GM23338 (cell line): ENCODE measurements around the gene DMRT3. TPM values are rescaled to one million over a fixed set of nuclear protein-coding genes. Genes with fewer than 3 reads are reported as not detected.

ENCODE experiments used
- ATAC-seq: fragments of 200-7000 bp; cut with Tn5 transposase; 3 replicates; pipeline ENCODE4 v1.9.1; 2020
- DNase-seq: peaks from one replicate; pipeline ENCODE4 v3.0.0-alpha.2; 2015; ENCODE audit warnings: low spot score
- H2AFZ ChIP-seq: fragments of 200-600 bp; sonication (generic); 2 replicates; pipeline ENCODE4 v1.8.0; 2016; ENCODE audit warnings: antibody characterized with exemption, mild to moderate bottlenecking, moderate library complexity
- H3F3A ChIP-seq: fragments of 200-600 bp; sonication (generic); replicated peaks from 2 replicates; pipeline ENCODE4 v1.8.0; 2017; ENCODE audit warnings: antibody characterized with exemption, mixed run types, low read depth
- H3K27ac ChIP-seq: fragments of 200-600 bp; sonication (generic); 2 replicates; pipeline ENCODE4 v1.6.1; 2016; ENCODE audit warnings: low read depth
- H3K27me3 ChIP-seq: fragments of 200-600 bp; sonication (generic); 2 replicates; pipeline ENCODE4 v1.8.0; 2016; ENCODE audit warnings: mild to moderate bottlenecking, mixed run types, moderate library complexity; ENCODE audit not compliant: insufficient read depth
- H3K36me3 ChIP-seq: fragments of 200-600 bp; sonication (generic); 2 replicates; pipeline ENCODE4 v1.8.0; 2016; ENCODE audit warnings: mild to moderate bottlenecking; ENCODE audit not compliant: insufficient read depth
- H3K4me1 ChIP-seq: fragments of 200-600 bp; sonication (generic); 2 replicates; pipeline ENCODE4 v1.8.0; 2016; ENCODE audit warnings: mild to moderate bottlenecking, moderate library complexity; ENCODE audit not compliant: insufficient read depth
- H3K4me2 ChIP-seq: fragments of 200-600 bp; sonication (generic); 2 replicates; pipeline ENCODE4 v1.7.1; 2017; ENCODE audit warnings: mixed run types
- H3K4me3 ChIP-seq: fragments of 200-600 bp; sonication (generic); 2 replicates; pipeline ENCODE4 v1.6.1; 2016; ENCODE audit warnings: mixed run types
- H3K79me2 ChIP-seq: fragments of 200-600 bp; sonication (generic); replicated peaks from 2 replicates; pipeline ENCODE4 v1.8.0; 2017; ENCODE audit warnings: mild to moderate bottlenecking; ENCODE audit not compliant: insufficient read depth
- H3K9me2 ChIP-seq: fragments of 200-600 bp; sonication (generic); 2 replicates; pipeline ENCODE4 v1.8.0; 2017; ENCODE audit not compliant: insufficient read depth
- H4K20me1 ChIP-seq: fragments of 200-600 bp; sonication (generic); replicated peaks from 2 replicates; pipeline ENCODE4 v1.8.0; 2017; ENCODE audit warnings: mild to moderate bottlenecking; ENCODE audit not compliant: insufficient read depth
- H3K27ac Mint-ChIP-seq: 2 replicates; pipeline ENCODE4 v1.8.0; 2020; ENCODE audit warnings: inconsistent platforms, mild to moderate bottlenecking, moderate library complexity, mixed read lengths
- H3K27me3 Mint-ChIP-seq: 3 replicates; pipeline ENCODE4 v1.8.0; 2022; ENCODE audit warnings: low read depth, mild to moderate bottlenecking, moderate library complexity, mixed read lengths, inconsistent platforms; ENCODE audit not compliant: insufficient read depth, poor library complexity
- H3K36me3 Mint-ChIP-seq: 3 replicates; pipeline ENCODE4 v1.8.0; 2021; ENCODE audit warnings: low read depth, mild to moderate bottlenecking, inconsistent platforms, moderate library complexity, mixed read lengths
- H3K4me1 Mint-ChIP-seq: 3 replicates; pipeline ENCODE4 v1.8.0; 2020; ENCODE audit warnings: mild to moderate bottlenecking, inconsistent platforms, mixed read lengths
- H3K4me3 Mint-ChIP-seq: 3 replicates; pipeline ENCODE4 v1.8.0; 2021; ENCODE audit warnings: moderate library complexity, mild to moderate bottlenecking, inconsistent platforms, mixed read lengths
- H3K9me3 Mint-ChIP-seq: 3 replicates; pipeline ENCODE4 v1.8.0; 2020; ENCODE audit warnings: moderate library complexity, mild to moderate bottlenecking, inconsistent platforms, mixed read lengths
- CREB1 ChIP-seq: fragments of 250-450 bp; sonication (Bioruptor Pico); IDR thresholded peaks from 2 replicates; pipeline ENCODE4 v1.5.0; 2020; ENCODE audit warnings: low read depth, mild to moderate bottlenecking, moderate library complexity
- CTCF ChIP-seq, 2 experiments: fragments of 200-600 bp in 1 of 2; sonication (generic) in 1 of 2; conservative IDR thresholded peaks; 2 replicates each; pipeline versions ENCODE4 v1.5.1 to v1.6.1; 2016 to 2017; ENCODE audit warnings: antibody characterized with exemption in 2 of 2, low read depth in 2 of 2, mild to moderate bottlenecking in 2 of 2, moderate library complexity in 1 of 2
- EZH2 ChIP-seq: fragments of 200-600 bp; sonication (generic); IDR thresholded peaks from one replicate; pipeline ENCODE4 v1.8.0; 2017; ENCODE audit warnings: antibody characterized with exemption, mild to moderate bottlenecking, low read depth; ENCODE audit not compliant: unreplicated experiment
- EZH2phosphoT487 ChIP-seq: fragments of 200-600 bp; sonication (generic); IDR thresholded peaks from one replicate; pipeline ENCODE4 v1.8.1; 2018; ENCODE audit warnings: antibody characterized with exemption; ENCODE audit not compliant: unreplicated experiment
- JUNB ChIP-seq: IDR thresholded peaks from one replicate; pipeline ENCODE4 v1.6.1; 2016; ENCODE audit warnings: antibody characterized with exemption; ENCODE audit not compliant: unreplicated experiment
- NANOG ChIP-seq: IDR thresholded peaks from 2 replicates; pipeline ENCODE4 v1.6.1; 2016; ENCODE audit warnings: antibody characterized with exemption, borderline replicate concordance
- POLR2AphosphoS5 ChIP-seq: IDR thresholded peaks from 2 replicates; pipeline ENCODE4 v1.6.1; 2016; ENCODE audit warnings: antibody characterized with exemption, low read depth
- REST ChIP-seq: IDR thresholded peaks from one replicate; pipeline ENCODE4 v1.6.1; 2018; ENCODE audit warnings: antibody characterized with exemption; ENCODE audit not compliant: unreplicated experiment
- STAT1 ChIP-seq: IDR thresholded peaks from one replicate; pipeline ENCODE4 v1.6.1; 2016; ENCODE audit warnings: antibody characterized with exemption; ENCODE audit not compliant: unreplicated experiment
- ZNF114 ChIP-seq: fragments of 250-450 bp; sonication (Bioruptor Pico); IDR thresholded peaks from 2 replicates; pipeline ENCODE4 v1.5.0; 2020; ENCODE audit warnings: mild to moderate bottlenecking, moderate library complexity
- ZNF331 ChIP-seq: fragments of 250-450 bp; sonication (Bioruptor Pico); IDR thresholded peaks from 2 replicates; pipeline ENCODE4 v1.5.0; 2020; ENCODE audit warnings: low read depth, mild to moderate bottlenecking, moderate library complexity
- ZNF462 ChIP-seq: fragments of 250-450 bp; sonication (Bioruptor Pico); IDR thresholded peaks from 2 replicates; pipeline ENCODE4 v1.5.0; 2020; ENCODE audit warnings: mild to moderate bottlenecking, moderate library complexity
- polyA plus RNA-seq: library from polyadenylated mRNA; unstranded; fragments of >200 nt; fragmentation: Nextera tagmentation; extraction: Ambion mirVana; gene quantifications from 2 replicates; pipeline ENCODE4 v1.2.1, GENCODE V29; 2016
- total RNA-seq: library from RNA; depleted of rRNA; stranded (reverse); fragments of >200 nt; shearing (Covaris generic); gene quantifications from 2 replicates; pipeline ENCODE4 v1.2.3, GENCODE V29; 2014
- TF ChIP-seq, protein P1 (sequence below): IDR thresholded peaks from 2 replicates; pipeline ENCODE4 v1.6.1; 2016; ENCODE audit warnings: antibody characterized with exemption

Gene DMRT3
- total and polyA plus RNA-seq, 2 experiments from 2014 or later, result not detected

GRCh38 chr9:994005-994404, 17.6 kb downstream of the DMRT3 start:
- TF ChIP-seq, protein P1, sequence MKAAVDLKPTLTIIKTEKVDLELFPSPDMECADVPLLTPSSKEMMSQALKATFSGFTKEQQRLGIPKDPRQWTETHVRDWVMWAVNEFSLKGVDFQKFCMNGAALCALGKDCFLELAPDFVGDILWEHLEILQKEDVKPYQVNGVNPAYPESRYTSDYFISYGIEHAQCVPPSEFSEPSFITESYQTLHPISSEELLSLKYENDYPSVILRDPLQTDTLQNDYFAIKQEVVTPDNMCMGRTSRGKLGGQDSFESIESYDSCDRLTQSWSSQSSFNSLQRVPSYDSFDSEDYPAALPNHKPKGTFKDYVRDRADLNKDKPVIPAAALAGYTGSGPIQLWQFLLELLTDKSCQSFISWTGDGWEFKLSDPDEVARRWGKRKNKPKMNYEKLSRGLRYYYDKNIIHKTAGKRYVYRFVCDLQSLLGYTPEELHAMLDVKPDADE, result no peak
- TF ChIP-seq JUNB, result no peak
- TF ChIP-seq STAT1, result no peak
- no peak for TF ChIP-seq NANOG
- TF ChIP-seq ZNF462 (CRISPR knock-in tag), result no peak
- TF ChIP-seq ZNF114 (CRISPR knock-in tag), result no peak
- no peak for TF ChIP-seq REST
- TF ChIP-seq ZNF331 (CRISPR knock-in tag), result no peak
- no peak for TF ChIP-seq POLR2AphosphoS5
- no peak for TF ChIP-seq CREB1 (CRISPR knock-in tag)
- TF ChIP-seq EZH2phosphoT487, result no peak
- TF ChIP-seq EZH2, result no peak
- TF ChIP-seq CTCF (conservative IDR thresholded peaks at IDR 0.05; ENCODE audit: low read depth in 2 of 2), result no peak
- H3K4me3 Mint-ChIP-seq, result no peak overlapping the region
- ATAC-seq (no peak), DNase-seq (no peak)
- H3K27ac Mint-ChIP-seq, result no peak overlapping the region
- no peak overlapping the region for H3K4me2 ChIP-seq
- H3K4me1 Mint-ChIP-seq, result no peaks in the 10 kb centered on the region
- H3K79me2 ChIP-seq, result no peaks in the 10 kb centered on the region
- H3K9me2 ChIP-seq, result no peaks in the 10 kb centered on the region
- H4K20me1 ChIP-seq, result no peaks in the 10 kb centered on the region
- H3K27ac ChIP-seq, result no peak overlapping the region
- peaks cover 1% of the 10 kb centered on the region; the same call in 1 of the 2 replicates for H3K36me3 ChIP-seq
- H3K27me3 ChIP-seq, result no peaks in the 10 kb centered on the region; the same call in 1 of the 2 replicates
- H3F3A ChIP-seq, result peaks cover 2% of the 10 kb centered on the region
- no peak overlapping the region for H3K4me3 ChIP-seq
- H3K27me3 Mint-ChIP-seq, result peaks cover 11% of the 10 kb centered on the region
- H3K9me3 Mint-ChIP-seq, result peaks cover 39% of the 10 kb centered on the region
- peaks cover 15% of the 10 kb centered on the region; the same call in 2 of the 3 replicates for H3K36me3 Mint-ChIP-seq
- H3K4me1 ChIP-seq, result no peaks in the 10 kb centered on the region
- no peak overlapping the region for H2AFZ ChIP-seq
